ENCODE data around the gene GPATCH1. TPM values are rescaled to one million over a fixed set of nuclear protein-coding genes. Genes with fewer than 3 reads are reported as not detected.

Gene GPATCH1
- total and polyA plus RNA-seq, 2 of the 8 experiments (the other 6 are each of a cell fraction or from before 2014, with no cell fraction given), result 4.3 to 8.2 TPM

DNA sequence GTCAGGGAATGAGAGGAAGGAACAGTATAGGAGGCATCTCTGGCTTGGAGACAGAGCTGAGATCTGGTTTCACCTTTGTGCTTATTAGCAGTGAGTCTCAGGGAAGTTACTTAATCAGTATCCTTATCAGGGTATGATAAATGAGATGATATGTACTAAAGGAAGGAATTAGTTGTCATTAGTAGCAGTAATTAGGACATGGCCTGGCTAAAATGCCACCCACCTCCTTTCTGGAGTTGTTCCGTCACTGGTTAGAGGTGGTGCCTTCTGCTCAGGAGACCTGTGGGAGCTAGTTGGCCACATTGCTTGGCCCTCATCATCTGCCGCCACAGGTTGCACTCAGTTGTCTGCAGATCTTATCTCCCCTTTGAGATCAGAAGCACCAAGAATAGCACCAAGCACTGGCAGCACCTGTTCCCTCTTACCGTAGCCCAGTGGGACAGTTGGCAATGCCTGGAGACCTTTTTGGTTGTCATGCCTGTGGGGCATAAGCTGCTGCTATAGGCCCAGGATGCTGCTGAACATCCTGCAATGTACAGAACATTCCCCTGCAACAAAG lies 4.7 kb downstream of the GPATCH1 start (continued):
- TF ChIP-seq MAX (IDR thresholded peaks at IDR 0.05) (no peak), ASH2L (IDR thresholded peaks at IDR 0.05; ENCODE audit: low read length) (no peak), CHD2 (IDR thresholded peaks at IDR 0.05; ENCODE audit: low read length) (no peak), TBP (IDR thresholded peaks at IDR 0.05; ENCODE audit: low read depth, low read length) (no peak), CHD1 (IDR thresholded peaks at IDR 0.05; ENCODE audit: low read depth, low read length) (no peak), PHF8 (conservative IDR thresholded peaks at IDR 0.05; ENCODE audit: low read depth, low read length) (no peak)
